BE2C (cell line): ENCODE measurements around the gene PPP1R37.
A peak's percentile ranks its signal among the peaks of the same experiment; 100 is the strongest.

Source experiments
- DNase-seq: peaks from one replicate; pipeline ENCODE4 v3.0.0-alpha.2; 2020
- H3K27me3 ChIP-seq: fragments of 250-450 bp; sonication (Bioruptor Pico); 2 replicates; pipeline ENCODE4 v1.5.1; 2020; ENCODE audit warnings: mild to moderate bottlenecking
- H3K36me3 ChIP-seq: fragments of 250-450 bp; sonication (Bioruptor Pico); 2 replicates; pipeline ENCODE4 v1.5.1; 2020; ENCODE audit warnings: mild to moderate bottlenecking
- H3K4me1 ChIP-seq: fragments of 250-450 bp; sonication (Bioruptor Pico); 2 replicates; pipeline ENCODE4 v1.5.1; 2020
- H3K4me3 ChIP-seq: 2 replicates; pipeline ENCODE4 v1.5.1; 2011; ENCODE audit warnings: low read depth, low read length
- H3K9me3 ChIP-seq: fragments of 250-450 bp; sonication (Bioruptor Pico); 2 replicates; pipeline ENCODE4 v1.5.1; 2020
- CTCF ChIP-seq: IDR thresholded peaks from 2 replicates; pipeline ENCODE4 v1.5.1; 2012; ENCODE audit warnings: mild to moderate bottlenecking, low read depth, low read length

The PPP1R37 gene

DNA sequence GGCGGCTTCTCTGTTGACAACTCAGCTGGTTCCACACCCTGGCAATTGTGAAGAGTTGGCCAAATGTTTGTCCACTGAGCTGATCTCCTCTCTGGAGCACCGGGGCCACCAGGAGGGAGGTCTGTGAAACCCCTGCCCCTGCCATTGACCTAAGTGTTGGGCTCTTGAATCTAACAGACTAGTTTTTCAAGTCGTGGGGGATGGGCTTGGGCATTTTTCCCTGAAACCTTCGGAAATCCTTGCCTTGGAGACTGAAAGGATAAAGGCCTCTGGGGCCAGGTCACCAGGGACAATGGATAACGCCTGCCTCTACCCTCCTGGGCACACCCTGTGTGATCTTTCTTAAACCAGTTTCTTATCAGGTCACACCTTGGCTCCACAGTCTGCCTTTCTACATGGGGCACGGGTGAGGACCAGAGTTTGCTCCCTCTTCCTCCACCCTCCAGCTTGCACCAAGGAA lies 13.0 kb upstream of the PPP1R37 start:
- DNase-seq: no peak
- no peaks in the 10 kb centered on the region for H3K9me3 ChIP-seq
- peak overlapping the region; percentile 100 for H3K4me3 ChIP-seq
- H3K4me1 ChIP-seq: peaks cover 5% of the 10 kb centered on the region
- no peaks in the 10 kb centered on the region for H3K27me3 ChIP-seq
- H3K36me3 ChIP-seq: peaks cover 22% of the 10 kb centered on the region
- TF ChIP-seq CTCF: no peak

DNA sequence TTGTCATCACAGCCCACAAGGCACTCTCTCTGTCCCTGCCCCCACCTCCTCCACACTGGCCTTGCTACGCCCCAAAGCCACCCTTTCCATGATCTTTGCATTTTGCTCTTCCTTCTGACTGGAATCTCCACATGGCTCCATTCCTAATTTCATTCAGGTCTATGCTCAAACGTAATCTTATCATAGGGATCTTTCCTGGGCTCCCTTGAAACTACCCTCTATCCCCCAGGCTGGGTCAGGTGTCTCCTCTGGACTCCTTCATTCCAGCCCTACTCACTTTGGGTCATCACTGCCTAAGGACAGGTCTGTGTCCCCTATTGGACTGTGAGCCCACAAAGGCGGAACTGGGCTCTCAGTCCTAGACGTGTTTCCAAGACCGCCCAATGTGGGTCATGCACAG lies 10.8 kb upstream of the PPP1R37 start:
- TF ChIP-seq CTCF: no peak
- H3K4me1 ChIP-seq: no peaks in the 10 kb centered on the region; the same call in 1 of the 2 replicates
- H3K9me3 ChIP-seq: no peaks in the 10 kb centered on the region
- no peaks in the 10 kb centered on the region for H3K27me3 ChIP-seq
- no peak overlapping the region for H3K4me3 ChIP-seq
- DNase-seq: no peak
- H3K36me3 ChIP-seq: peaks cover 28% of the 10 kb centered on the region

- Histone ChIP-seq H3K27me3 (no peaks in the 10 kb centered on the region), H3K9me3 (no peaks in the 10 kb centered on the region), H3K4me1 (no peaks in the 10 kb centered on the region), H3K4me3 (no peak overlapping the region), H3K36me3 (peaks cover 34% of the 10 kb centered on the region)
- no peak for TF ChIP-seq CTCF
- DNase-seq: no peak
These were observed 6.5 kb upstream of the PPP1R37 start for GRCh38 chr19:45086480-45086879.

GRCh38 chr19:45087531-45087930 lies 5.4 kb upstream of the PPP1R37 start:
- Histone ChIP-seq H3K4me1 (no peaks in the 10 kb centered on the region), H3K27me3 (no peaks in the 10 kb centered on the region), H3K36me3 (peaks cover 26% of the 10 kb centered on the region), H3K4me3 (no peak overlapping the region), H3K9me3 (no peaks in the 10 kb centered on the region)
- no peak for DNase-seq
- TF ChIP-seq CTCF: no peak

DNA sequence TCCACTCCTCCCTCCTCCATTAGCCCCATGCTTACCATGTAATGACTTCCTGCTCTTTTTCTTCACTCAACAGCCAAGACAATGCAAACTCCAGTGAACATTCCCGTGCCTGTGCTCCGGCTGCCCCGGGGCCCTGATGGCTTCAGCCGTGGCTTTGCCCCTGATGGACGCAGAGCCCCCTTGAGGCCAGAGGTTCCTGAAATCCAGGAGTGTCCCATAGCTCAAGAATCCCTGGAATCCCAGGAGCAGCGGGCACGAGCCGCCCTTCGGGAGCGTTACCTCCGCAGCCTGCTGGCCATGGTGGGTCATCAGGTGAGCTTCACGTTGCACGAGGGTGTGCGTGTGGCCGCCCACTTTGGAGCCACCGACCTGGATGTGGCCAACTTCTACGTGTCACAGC lies 2.9 kb upstream of the PPP1R37 start:
- Histone ChIP-seq H3K4me1 (no peaks in the 10 kb centered on the region), H3K4me3 (no peak overlapping the region), H3K36me3 (peaks cover 17% of the 10 kb centered on the region), H3K9me3 (no peaks in the 10 kb centered on the region), H3K27me3 (no peaks in the 10 kb centered on the region)
- TF ChIP-seq CTCF: 0 out of 2 replicates have a peak, but pooled peaks have one; percentile 3
- DNase-seq: no peak

- H3K4me1 ChIP-seq: no peaks in the 10 kb centered on the region
- TF ChIP-seq CTCF: no peak
- no peaks in the 10 kb centered on the region for H3K27me3 ChIP-seq
- DNase-seq: no peak
- peak overlapping the region; percentile 95 for H3K4me3 ChIP-seq
- H3K9me3 ChIP-seq: no peaks in the 10 kb centered on the region
- peaks cover 17% of the 10 kb centered on the region for H3K36me3 ChIP-seq
These were observed 2.4 kb upstream of the PPP1R37 start for GRCh38 chr19:45090606-45091005.
